ENCODE data around the gene GOSR2. TPM values are rescaled to one million over a fixed set of nuclear protein-coding genes. Genes with fewer than 3 reads are reported as not detected.

The GOSR2 gene
- total RNA-seq, 1 experiment from 2014 or later: 52.9 TPM

- no peak overlapping the region for H3K9ac ChIP-seq (ENCODE audit: low read length)
- no peaks in the 10 kb centered on the region for H3K9me2 ChIP-seq (ENCODE audit: insufficient read depth)
- CTCF ChIA-PET: no interaction called here
- no peaks in the 10 kb centered on the region for H3K79me2 ChIP-seq (ENCODE audit: insufficient read depth, low read length)
- RAD21 ChIA-PET (ENCODE audit: low non-redundant PET in 1 of 2, low total read pairs in 2 of 2, uncharacterized antibody in 2 of 2, unreplicated experiment in 2 of 2): no interaction called here
- TF ChIP-seq CEBPB (IDR thresholded peaks at IDR 0.05; ENCODE audit: low read depth) (no peak), EZH2 (IDR thresholded peaks at IDR 0.05) (no peak), POLR2AphosphoS5 (IDR thresholded peaks at IDR 0.05; ENCODE audit: low read depth, low read length) (no peak), EGR1 (IDR thresholded peaks at IDR 0.05; ENCODE audit: low read depth) (no peak), FOSL1 (IDR thresholded peaks at IDR 0.05; ENCODE audit: low read depth) (no peak), ELF1 (IDR thresholded peaks at IDR 0.05; ENCODE audit: borderline replicate concordance, low read depth) (no peak)
- peaks cover 0 to 7% of the 10 kb centered on the region in 2 experiments; a peak in 2 of 4 replicates for H3K4me1 ChIP-seq (ENCODE audit: control insufficient read depth in 1 of 2, insufficient read depth in 2 of 2, low read length in 2 of 2)
- no TSS peak for BruUV-seq (replicated peaks)
- no peaks in the 10 kb centered on the region for H3K9me3 ChIP-seq (ENCODE audit: control insufficient read depth in 1 of 2, insufficient read depth in 1 of 2, low read depth in 1 of 2, low read length in 2 of 2)
- H3K27ac ChIP-seq (ENCODE audit: low read depth, low read length): no peak overlapping the region
- H3K4me2 ChIP-seq (ENCODE audit: low read length): no peak overlapping the region
- intact Hi-C loops (cut with micrococcal nuclease): no loop called here
- no peaks in the 10 kb centered on the region for H3K36me3 ChIP-seq (ENCODE audit: control insufficient read depth in 1 of 2, insufficient read depth in 2 of 2, low read length in 2 of 2)
- POLR2A ChIA-PET: no interaction called here
- H4K20me1 ChIP-seq (ENCODE audit: insufficient read depth): no peaks in the 10 kb centered on the region
- no peaks in the 10 kb centered on the region for H3K27me3 ChIP-seq (ENCODE audit: insufficient read depth, low read length)
- H2AFZ ChIP-seq (ENCODE audit: low read depth, low read length, poor library complexity, severe bottlenecking): no peak overlapping the region
- no peak overlapping the region for H3K4me3 ChIP-seq (replicated peaks in 1 of 2; ENCODE audit: low read depth in 1 of 2, low read length in 2 of 2)
- DNase-seq (ENCODE audit: low read depth, low spot score) (no peak), ATAC-seq (no peak)
These were observed 68.7 kb downstream of the GOSR2 start for GRCh38 chr17:46991617-46992016.

Small RNA genes lying within 50 kb of the gene (microRNA-seq; reads per million reads assigned to microRNA genes)
- gene MIR5089 (ENCODE audit: borderline number of aligned reads): 2.0 reads per million

Other genes with a start within 250 kb of the GOSR2 start
- gene WNT3, start 104.5 kb upstream of the GOSR2 start, total RNA-seq (2021; ENCODE audit: unreplicated experiment): 5.5 TPM
- not detected for gene WNT9B, start 71.6 kb upstream of the GOSR2 start, total RNA-seq (2021; ENCODE audit: unreplicated experiment)
- not detected for gene RPRML, start 56.1 kb downstream of the GOSR2 start, total RNA-seq (2021; ENCODE audit: unreplicated experiment)

Data from HCT116 (cell line).